Chondrocyte (in vitro differentiated cells): ENCODE data around the gene HAND2. TPM values are rescaled to one million over a fixed set of nuclear protein-coding genes. Genes with fewer than 3 reads are reported as not detected.

ENCODE experiments used
- DNase-seq: peaks from one replicate; pipeline ENCODE4 v3.0.0; 2021; ENCODE audit warnings: mixed read lengths, low spot score
- H3K27ac Mint-ChIP-seq: one replicate; pipeline ENCODE4 v1.8.0; 2021; ENCODE audit warnings: mild to moderate bottlenecking, moderate library complexity, mixed read lengths; ENCODE audit not compliant: unreplicated experiment
- H3K27me3 Mint-ChIP-seq: 2 replicates; pipeline ENCODE4 v1.8.0; 2021; ENCODE audit warnings: low read depth, mixed read lengths
- H3K36me3 Mint-ChIP-seq: 2 replicates; pipeline ENCODE4 v1.8.0; 2021; ENCODE audit warnings: low read depth, mixed read lengths
- H3K4me1 Mint-ChIP-seq: 2 replicates; pipeline ENCODE4 v1.8.0; 2021; ENCODE audit warnings: low read depth, mild to moderate bottlenecking, mixed read lengths
- H3K4me3 Mint-ChIP-seq: one replicate; pipeline ENCODE4 v1.8.0; 2021; ENCODE audit warnings: mild to moderate bottlenecking, moderate library complexity, mixed read lengths; ENCODE audit not compliant: unreplicated experiment
- H3K9me3 Mint-ChIP-seq: 2 replicates; pipeline ENCODE4 v1.8.0; 2021; ENCODE audit warnings: low read depth, mixed read lengths
- CTCF ChIP-seq: fragments of 200-600 bp; sonication (generic); IDR thresholded peaks from 2 replicates; pipeline ENCODE4 v1.5.0; 2021; ENCODE audit warnings: antibody characterized with exemption, mild to moderate bottlenecking, moderate library complexity
- total RNA-seq: library from RNA; stranded (reverse); gene quantifications from 3 replicates; pipeline ENCODE4 v1.2.1, GENCODE V29; 2021

Gene HAND2
- total RNA-seq, 1 donor from 2014 or later = not detected

GRCh38 chr4:173503330-173504180 lies 26.5 kb downstream of the HAND2 start:
- TF ChIP-seq CTCF = no peak
- Mint-ChIP-seq H3K27ac (no peak overlapping the region), H3K27me3 (peaks cover 62% of the 10 kb centered on the region), H3K4me1 (peaks cover 6% of the 10 kb centered on the region), H3K36me3 (peaks cover 8% of the 10 kb centered on the region), H3K4me3 (no peak overlapping the region), H3K9me3 (peaks cover 2% of the 10 kb centered on the region)
- no peak for DNase-seq

GRCh38 chr4:173502282-173502681 lies 27.7 kb downstream of the HAND2 start:
- Mint-ChIP-seq H3K27me3 (peaks cover 51% of the 10 kb centered on the region), H3K9me3 (no peaks in the 10 kb centered on the region), H3K36me3 (peaks cover under 1% of the 10 kb centered on the region)

GRCh38 chr4:173501592-173502150 lies 28.4 kb downstream of the HAND2 start:
- no peak for TF ChIP-seq CTCF
- Mint-ChIP-seq H3K4me1 (peaks cover 3% of the 10 kb centered on the region), H3K36me3 (no peaks in the 10 kb centered on the region), H3K9me3 (no peaks in the 10 kb centered on the region), H3K27ac (no peak overlapping the region), H3K27me3 (peaks cover 47% of the 10 kb centered on the region), H3K4me3 (no peak overlapping the region)
- DNase-seq = no peak

More at GRCh38 chr4:173502282-173502681, 27.7 kb downstream of the HAND2 start:
- H3K27ac Mint-ChIP-seq = no peak overlapping the region
- H3K4me3 Mint-ChIP-seq = no peak overlapping the region
- TF ChIP-seq CTCF = no peak
- H3K4me1 Mint-ChIP-seq = peaks cover 6% of the 10 kb centered on the region
- DNase-seq = no peak

- Mint-ChIP-seq H3K4me3 (peak overlapping the region; percentile 8), H3K9me3 (no peaks in the 10 kb centered on the region), H3K36me3 (no peaks in the 10 kb centered on the region), H3K27me3 (peaks cover 45% of the 10 kb centered on the region), H3K27ac (no peak overlapping the region), H3K4me1 (no peaks in the 10 kb centered on the region)
- no peak for DNase-seq
- TF ChIP-seq CTCF = no peak
Observed at GRCh38 chr4:173500841-173501591, 29.0 kb downstream of the HAND2 start.
